ENCODE measurements around the gene SPG11.
"Not testable (repeated sequence)": the region's sequence is repeated elsewhere in the genome, so short reads cannot be mapped to it uniquely, and the experiment has no call there.

Gene SPG11, protein sequence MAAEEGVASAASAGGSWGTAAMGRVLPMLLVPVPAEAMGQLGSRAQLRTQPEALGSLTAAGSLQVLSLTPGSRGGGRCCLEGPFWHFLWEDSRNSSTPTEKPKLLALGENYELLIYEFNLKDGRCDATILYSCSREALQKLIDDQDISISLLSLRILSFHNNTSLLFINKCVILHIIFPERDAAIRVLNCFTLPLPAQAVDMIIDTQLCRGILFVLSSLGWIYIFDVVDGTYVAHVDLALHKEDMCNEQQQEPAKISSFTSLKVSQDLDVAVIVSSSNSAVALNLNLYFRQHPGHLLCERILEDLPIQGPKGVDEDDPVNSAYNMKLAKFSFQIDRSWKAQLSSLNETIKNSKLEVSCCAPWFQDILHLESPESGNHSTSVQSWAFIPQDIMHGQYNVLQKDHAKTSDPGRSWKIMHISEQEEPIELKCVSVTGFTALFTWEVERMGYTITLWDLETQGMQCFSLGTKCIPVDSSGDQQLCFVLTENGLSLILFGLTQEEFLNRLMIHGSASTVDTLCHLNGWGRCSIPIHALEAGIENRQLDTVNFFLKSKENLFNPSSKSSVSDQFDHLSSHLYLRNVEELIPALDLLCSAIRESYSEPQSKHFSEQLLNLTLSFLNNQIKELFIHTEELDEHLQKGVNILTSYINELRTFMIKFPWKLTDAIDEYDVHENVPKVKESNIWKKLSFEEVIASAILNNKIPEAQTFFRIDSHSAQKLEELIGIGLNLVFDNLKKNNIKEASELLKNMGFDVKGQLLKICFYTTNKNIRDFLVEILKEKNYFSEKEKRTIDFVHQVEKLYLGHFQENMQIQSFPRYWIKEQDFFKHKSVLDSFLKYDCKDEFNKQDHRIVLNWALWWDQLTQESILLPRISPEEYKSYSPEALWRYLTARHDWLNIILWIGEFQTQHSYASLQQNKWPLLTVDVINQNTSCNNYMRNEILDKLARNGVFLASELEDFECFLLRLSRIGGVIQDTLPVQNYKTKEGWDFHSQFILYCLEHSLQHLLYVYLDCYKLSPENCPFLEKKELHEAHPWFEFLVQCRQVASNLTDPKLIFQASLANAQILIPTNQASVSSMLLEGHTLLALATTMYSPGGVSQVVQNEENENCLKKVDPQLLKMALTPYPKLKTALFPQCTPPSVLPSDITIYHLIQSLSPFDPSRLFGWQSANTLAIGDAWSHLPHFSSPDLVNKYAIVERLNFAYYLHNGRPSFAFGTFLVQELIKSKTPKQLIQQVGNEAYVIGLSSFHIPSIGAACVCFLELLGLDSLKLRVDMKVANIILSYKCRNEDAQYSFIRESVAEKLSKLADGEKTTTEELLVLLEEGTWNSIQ (N-terminal part only)

GRCh38 chr15:44663410-44664308 lies at the start of gene SPG11:
Gene SPG11 (minus strand): TSS chr15:44663662. CDS start chr15:44663647, 15 bp downstream.
- DNase-seq (ENCODE audit: low spot score) = peak; percentile 94

DNA sequence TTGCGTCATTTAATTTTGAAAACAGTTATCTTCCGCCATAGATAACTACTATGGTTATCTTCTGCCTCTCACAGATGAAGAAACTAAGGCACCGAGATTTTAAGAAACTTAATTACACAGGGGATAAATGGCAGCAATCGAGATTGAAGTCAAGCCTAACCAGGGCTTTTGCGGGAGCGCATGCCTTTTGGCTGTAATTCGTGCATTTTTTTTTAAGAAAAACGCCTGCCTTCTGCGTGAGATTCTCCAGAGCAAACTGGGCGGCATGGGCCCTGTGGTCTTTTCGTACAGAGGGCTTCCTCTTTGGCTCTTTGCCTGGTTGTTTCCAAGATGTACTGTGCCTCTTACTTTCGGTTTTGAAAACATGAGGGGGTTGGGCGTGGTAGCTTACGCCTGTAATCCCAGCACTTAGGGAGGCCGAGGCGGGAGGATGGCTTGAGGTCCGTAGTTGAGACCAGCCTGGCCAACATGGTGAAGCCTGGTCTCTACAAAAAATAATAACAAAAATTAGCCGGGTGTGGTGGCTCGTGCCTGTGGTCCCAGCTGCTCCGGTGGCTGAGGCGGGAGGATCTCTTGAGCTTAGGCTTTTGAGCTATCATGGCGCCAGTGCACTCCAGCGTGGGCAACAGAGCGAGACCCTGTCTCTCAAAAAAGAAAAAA lies 49.0 kb upstream of the SPG11 start:
- DNase-seq (ENCODE audit: low spot score) = peak; percentile 80

DNA sequence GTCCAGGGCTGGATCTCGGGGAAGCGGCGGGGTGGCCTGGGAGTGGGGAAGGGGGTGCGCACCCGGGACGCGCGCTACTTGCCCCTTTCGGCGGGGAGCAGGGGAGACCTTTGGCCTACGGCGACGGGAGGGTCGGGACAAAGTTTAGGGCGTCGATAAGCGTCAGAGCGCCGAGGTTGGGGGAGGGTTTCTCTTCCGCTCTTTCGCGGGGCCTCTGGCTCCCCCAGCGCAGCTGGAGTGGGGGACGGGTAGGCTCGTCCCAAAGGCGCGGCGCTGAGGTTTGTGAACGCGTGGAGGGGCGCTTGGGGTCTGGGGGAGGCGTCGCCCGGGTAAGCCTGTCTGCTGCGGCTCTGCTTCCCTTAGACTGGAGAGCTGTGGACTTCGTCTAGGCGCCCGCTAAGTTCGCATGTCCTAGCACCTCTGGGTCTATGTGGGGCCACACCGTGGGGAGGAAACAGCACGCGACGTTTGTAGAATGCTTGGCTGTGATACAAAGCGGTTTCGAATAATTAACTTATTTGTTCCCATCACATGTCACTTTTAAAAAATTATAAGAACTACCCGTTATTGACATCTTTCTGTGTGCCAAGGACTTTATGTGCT lies 48.4 kb upstream of the SPG11 start:
- DNase-seq (ENCODE audit: low spot score) = peak; percentile 52

GRCh38 chr15:44711096-44711742 lies 47.8 kb upstream of the SPG11 start, which contains the start of the genes B2M and PATL2:
Gene B2M (plus strand): TSS chr15:44711517. CDS start chr15:44711547, 30 bp downstream.
Gene PATL2 (minus strand): TSS chr15:44711323. CDS start chr15:44676490, 34,833 bp downstream.
- peak; percentile 98 for DNase-seq (ENCODE audit: low spot score)

DNA sequence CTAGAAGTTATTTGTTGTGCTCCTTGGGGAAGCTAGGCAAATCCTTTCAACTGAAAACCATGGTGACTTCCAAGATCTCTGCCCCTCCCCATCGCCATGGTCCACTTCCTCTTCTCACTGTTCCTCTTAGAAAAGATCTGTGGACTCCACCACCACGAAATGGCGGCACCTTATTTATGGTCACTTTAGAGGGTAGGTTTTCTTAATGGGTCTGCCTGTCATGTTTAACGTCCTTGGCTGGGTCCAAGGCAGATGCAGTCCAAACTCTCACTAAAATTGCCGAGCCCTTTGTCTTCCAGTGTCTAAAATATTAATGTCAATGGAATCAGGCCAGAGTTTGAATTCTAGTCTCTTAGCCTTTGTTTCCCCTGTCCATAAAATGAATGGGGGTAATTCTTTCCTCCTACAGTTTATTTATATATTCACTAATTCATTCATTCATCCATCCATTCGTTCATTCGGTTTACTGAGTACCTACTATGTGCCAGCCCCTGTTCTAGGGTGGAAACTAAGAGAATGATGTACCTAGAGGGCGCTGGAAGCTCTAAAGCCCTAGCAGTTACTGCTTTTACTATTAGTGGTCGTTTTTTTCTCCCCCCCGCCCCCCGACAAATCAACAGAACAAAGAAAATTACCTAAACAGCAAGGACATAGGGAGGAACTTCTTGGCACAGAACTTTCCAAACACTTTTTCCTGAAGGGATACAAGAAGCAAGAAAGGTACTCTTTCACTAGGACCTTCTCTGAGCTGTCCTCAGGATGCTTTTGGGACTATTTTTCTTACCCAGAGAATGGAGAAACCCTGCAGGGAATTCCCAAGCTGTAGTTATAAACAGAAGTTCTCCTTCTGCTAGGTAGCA lies 47.0 kb upstream of the SPG11 start:
- peak; percentile 63 for DNase-seq (ENCODE audit: low spot score)

- no peak for DNase-seq (ENCODE audit: low spot score)
Measured at GRCh38 chr15:44706946-44707636, 43.6 kb upstream of the SPG11 start.

- DNase-seq (ENCODE audit: low spot score) = no peak
Measured at GRCh38 chr15:44706401-44706800, 42.9 kb upstream of the SPG11 start.

- DNase-seq (ENCODE audit: low spot score) = no peak
Measured at GRCh38 chr15:44705986-44706385, 42.5 kb upstream of the SPG11 start.

DNA sequence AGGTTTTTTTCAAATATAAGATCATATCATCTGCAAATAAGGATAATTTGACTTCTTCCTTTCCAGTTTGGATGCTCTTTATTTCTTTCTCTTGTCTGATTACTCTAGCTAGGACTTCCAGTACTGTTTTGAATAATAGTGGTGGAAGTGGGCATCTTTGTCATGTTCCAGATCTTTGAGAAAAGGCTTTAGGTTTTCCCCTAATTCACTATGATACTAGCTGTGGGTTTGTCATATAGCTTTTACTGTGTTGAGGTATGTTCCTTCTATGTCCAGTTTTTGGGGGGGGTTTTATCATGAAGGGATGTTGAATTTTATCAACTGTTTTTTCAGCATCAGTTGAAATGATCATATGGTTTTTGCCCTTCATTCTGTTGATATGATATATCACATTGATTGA lies 37.2 kb upstream of the SPG11 start:
- not testable (repeated sequence) for DNase-seq (ENCODE audit: low spot score)

- DNase-seq (ENCODE audit: low spot score) = no peak
Measured at GRCh38 chr15:44698641-44699040, 35.2 kb upstream of the SPG11 start.

GRCh38 chr15:44697014-44697413 lies 33.6 kb upstream of the SPG11 start:
- DNase-seq (ENCODE audit: low spot score) = no peak

DNA sequence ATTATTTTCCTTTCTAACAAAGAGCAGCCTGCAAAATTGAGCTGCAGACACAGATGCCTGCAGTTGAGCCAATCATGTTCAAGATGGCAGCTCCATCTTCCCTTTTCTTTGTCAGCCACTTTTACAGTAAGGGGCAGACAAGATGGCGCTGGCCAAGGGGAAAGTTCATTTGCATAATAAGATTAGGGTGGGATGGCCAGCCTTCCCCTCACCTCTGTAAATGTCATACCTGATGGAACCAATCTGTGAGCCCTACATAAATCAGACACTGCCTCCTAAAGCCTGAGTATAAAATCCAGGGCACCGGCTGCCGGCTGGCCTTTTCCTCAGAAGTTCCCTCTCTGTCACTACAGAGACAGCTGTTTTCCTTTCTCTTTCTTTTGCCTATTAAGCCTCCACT lies 31.8 kb upstream of the SPG11 start:
- no peak for DNase-seq (ENCODE audit: low spot score)

GRCh38 chr15:44694416-44694815 lies 31.0 kb upstream of the SPG11 start:
- no peak for DNase-seq (ENCODE audit: low spot score)

GRCh38 chr15:44692659-44693058 lies 29.2 kb upstream of the SPG11 start:
- DNase-seq (ENCODE audit: low spot score) = no peak

DNA sequence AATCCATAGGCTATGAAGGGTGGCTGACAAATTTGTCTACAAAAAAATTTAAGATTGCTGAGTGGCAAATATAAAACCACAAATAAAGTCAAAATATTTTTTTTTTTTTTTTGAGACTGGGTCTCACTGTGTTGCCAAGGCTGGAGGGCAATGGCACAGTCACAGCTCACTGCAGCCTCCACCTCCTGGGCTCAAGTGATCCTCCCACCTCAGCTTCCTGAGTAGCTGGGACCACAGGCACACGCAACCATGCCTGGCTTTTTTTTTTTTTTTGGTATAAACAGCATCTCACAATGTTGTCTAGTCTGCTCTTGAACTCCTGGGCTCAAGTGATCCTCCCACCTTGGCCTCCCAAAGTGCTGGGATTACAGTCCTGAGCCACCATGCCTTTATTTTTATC lies 26.8 kb upstream of the SPG11 start:
- DNase-seq (ENCODE audit: low spot score) = not testable (repeated sequence)

GRCh38 chr15:44689318-44689717 lies 25.9 kb upstream of the SPG11 start:
- not testable (repeated sequence) for DNase-seq (ENCODE audit: low spot score)

DNA sequence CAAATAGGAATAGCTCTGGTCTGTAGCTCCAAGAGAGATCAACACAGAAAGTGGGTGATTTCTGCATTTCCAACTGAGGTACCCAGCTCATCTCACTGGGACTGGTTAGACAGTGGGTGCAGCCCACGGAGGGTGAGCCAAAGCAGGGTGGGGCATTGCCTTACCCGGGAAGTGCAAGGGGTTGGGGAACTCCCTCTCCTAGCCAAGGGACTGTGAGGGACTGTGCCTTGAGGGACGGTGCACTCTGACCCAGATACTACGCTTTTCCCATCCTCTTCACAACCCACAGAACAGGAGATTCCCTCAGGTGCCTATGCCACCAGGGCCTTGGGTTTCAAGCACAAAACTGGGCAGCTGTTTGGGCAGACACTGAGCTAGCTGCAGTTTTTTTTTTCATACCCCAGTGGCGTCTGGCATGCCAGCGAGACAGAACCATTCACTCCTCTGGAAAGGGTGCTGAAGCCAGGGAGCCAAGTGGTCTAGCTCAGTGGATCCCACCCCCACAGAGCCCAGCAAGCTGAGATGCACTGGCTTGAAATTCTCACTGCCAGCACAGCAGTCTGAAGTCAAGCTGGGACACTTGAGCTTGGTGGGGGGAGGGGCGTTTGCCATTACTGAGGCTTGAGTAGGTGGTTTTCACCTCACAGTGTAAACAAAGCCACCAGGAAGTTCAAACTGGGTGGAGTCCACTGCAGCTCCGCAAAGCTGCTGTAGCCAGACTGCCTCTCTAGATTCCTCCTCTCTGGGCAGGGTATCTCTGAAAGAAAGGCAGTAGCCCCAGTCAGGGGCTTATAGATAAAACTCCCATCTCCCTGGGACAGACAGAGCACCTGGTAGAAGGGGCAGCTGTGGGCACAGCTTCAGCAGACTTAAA lies 19.6 kb upstream of the SPG11 start:
- not testable (repeated sequence) for DNase-seq (ENCODE audit: low spot score)

All from hematopoietic multipotent progenitor cell treated with erythropoietin and hydrocortisone succinate and interleukin-3 and kit ligand, for 15 days (in vitro differentiated cells).